CD4-positive, alpha-beta T cell treated with Interleukin-15 for 4 hours (primary cell): Measurements from ENCODE around the gene HIVEP3.

Experiments used
- DNase-seq: peaks from one replicate; pipeline ENCODE4 v3.0.0-alpha.2; 2020; ENCODE audit warnings: low spot score

The HIVEP3 gene

DNA sequence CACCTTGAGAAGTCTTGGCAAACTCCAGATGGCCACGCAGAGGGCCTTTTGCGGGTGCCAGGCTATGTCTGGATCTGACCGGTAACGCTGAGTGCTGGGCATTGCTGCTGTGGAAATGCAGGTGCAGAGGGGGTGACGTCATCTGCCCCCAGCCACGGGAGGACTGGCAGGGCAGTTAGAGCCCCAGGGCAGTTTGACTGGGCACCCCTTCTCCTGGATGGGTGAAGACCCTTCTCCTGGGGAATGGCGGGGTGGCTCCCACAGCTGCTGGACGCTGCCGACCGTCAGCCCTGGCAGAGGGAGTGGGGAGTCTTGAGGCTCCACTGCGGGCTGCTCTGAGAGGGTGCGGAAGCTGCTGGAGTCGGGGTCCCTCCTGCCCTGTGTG is 421.7 kb downstream of the HIVEP3 start:
- DNase-seq: no peak

DNA sequence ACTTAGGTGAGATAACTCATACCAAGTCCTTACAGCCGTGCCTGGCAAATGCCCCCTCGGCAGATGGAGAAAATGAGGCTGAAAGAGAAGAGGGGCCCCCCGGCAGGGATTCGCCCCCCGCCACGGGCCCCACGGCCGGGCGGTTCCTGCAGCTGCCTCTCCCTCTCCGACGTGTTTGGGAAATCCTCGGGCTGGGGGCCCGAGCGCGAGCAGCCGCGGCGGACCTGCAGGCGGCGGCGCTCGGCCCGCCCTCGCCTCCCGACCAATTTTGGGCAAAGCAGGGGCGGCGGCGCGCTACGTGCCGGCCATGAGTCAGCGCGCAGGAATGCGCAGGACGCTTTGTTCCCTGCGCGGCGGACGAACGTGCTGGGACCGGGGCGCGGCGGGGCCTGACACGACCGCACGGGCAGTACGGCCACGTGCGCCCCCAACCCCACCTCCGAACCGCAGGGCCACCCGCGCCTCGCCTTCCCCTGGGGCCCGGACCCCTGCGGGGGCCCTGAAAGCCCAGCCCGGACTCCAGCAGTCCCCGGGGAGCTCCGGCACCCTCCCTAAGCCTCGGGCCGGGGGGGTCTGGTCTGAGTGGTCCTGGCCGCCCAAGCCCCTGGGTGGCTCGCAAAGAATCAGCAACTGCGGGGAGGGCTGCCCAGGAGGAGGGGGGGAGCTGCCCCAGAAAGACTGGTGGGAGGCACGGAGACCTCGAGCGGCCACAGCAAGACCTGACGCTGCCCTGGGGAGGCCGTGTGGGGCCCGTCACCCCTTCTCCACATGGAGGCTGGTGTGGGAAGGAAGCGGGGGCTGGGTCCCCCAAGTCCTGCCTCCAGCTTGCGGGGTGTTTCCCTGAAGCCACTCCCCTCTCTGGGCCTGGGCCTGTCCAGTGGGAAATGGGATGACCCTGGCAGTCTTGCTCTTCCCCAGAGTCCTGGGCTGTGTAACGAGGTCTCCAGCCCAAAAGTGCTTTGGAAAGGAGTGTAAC is 422.4 kb downstream of the HIVEP3 start:
- no peak for DNase-seq

- no peak for DNase-seq
Measured at GRCh38 chr1:41495210-41495948, 423.3 kb downstream of the HIVEP3 start.

DNA sequence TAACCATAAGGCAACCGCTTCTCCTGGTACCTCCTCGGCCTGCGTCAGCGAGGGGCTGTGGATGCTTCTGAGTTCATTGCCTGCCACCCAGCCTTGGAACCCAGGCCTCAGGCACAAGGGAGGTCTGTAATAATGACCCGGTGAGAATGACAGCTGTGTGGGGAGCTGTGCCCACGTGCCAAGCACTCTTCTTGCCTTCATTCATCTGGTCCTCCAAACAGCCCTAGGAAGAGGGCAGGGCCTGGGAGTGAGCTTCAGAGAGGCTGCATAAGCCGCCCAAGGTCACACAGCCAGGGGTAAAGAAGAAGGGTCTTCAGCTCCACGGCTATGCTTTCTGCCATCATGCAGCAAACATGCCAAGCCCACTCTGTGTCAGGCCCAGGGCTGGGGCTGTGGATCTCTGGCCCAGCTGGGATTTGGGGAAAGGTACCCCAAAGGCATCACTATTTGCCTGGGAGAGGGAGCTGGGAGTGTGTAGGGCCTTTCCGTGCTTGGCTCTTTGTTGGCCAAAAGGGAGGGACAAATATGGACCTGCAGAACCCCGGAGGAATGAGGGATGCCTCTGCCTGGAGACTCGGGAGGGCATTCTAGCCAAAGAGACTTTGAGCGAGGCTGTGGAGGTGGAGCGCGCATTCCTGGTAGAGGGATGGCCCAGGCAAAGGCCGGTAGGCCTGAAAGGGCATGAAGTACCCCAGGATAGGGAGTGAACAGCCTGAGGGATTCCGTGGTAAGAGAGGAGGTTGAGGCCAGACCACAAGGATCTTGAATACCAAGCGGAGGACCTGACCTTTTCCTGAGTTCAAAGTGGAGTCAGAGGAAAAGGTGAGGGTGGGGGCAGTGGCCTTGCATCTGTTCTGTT is 424.1 kb downstream of the HIVEP3 start:
- DNase-seq: no peak

DNA sequence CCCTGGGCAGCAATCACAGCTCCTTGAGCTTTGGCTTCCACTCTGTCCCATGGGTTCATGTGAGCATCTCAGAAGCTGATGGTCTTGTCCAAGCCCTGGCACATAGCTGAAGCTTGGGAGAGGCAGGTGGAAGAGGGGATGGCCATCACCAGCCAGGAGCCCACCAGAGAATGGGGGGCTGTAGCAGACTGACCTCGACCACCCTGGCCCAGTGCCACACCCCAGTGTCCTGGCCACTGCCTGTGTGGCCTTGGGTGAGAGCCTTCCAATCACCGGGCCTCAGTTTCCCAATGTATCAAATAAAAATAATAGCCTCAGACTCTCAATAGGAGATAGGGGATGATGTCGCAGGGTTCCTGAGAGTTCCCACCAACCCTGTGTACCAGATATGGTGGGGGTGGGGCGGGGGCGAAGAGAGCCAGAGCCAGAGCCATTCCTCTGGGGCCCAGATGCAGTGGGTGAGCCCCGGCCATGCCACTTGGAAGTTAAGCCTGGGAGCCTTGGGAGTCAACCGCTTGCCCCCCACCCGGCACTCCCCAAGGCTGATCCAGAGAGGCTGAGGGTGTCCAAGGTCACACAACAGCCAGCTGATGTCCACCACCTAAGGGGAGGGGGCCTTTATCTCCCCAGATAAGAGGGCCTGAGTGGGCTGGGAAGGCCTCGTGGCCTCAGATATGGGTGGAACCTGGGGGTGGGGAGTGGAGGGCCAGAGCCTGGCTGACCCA is 424.9 kb downstream of the HIVEP3 start:
- no peak for DNase-seq

DNA sequence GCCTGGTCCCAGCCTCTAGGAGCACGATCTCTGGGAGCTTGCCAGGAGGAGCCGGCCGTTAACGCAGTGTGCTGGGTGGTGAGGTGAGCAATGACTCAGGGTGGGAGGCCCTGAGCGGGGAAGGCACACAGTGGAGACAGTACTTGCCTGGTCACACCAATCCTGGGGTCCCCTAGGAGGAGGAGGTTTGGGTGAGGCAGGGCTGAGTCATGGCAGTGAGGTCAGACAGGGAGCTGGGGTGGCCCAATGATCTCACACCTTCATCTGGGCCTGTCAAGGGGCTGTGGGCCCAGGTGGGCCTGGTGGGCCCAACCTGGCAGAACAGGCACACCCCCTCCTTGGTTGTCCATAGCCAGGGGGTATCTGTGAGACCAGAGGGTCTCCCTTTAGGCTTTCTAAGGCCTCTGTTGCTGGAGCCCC is 425.6 kb downstream of the HIVEP3 start:
- DNase-seq: no peak

DNA sequence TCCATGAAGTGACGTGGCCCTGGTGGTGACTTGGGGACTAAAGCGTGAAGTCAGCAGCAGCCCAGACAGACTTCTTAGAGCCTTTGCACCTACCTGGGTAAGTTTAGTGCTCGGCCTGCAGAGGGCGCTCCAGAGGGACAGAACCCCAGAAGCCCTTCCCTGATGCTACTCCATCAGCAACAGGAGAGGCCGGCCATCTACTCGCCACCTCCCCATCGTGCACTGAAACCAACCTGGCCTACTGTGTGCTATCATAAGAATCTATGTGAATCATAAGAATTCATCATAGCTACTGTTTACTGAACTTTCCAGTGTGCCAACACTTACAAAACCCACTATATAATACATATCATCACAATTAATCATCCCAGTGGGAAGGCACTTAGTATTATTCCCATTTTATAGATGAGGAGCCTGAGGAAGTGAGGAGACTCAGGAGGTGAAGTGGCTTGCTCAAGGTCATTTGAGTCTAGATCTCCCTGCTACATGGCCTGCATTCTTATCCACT is 426.3 kb downstream of the HIVEP3 start:
- DNase-seq: peak; percentile 10

DNA sequence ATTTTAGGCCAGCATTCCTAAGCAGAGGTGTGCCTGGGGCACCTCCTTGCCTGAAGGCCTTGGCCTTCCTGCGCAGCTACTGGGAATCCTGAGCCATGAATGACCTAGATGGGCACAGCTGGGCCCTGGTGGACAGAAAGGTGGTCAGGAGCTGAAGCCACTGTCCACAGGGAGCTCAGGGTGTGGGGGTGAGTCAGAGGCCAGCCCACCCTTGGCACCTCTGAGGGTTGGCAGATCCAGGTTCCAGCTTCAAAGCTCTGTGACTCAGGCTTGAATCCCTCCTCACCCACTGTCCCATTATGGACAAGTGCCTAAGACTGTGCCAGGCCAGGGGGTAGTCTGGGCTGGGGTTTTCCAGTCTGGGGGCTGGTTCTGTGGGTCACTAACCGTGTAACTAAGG is 427.8 kb downstream of the HIVEP3 start:
- no peak for DNase-seq

GRCh38 chr1:41489561-41489960 is 429.2 kb downstream of the HIVEP3 start:
- DNase-seq: no peak

- DNase-seq: no peak
Measured at GRCh38 chr1:41488040-41488951, 430.4 kb downstream of the HIVEP3 start.

DNA sequence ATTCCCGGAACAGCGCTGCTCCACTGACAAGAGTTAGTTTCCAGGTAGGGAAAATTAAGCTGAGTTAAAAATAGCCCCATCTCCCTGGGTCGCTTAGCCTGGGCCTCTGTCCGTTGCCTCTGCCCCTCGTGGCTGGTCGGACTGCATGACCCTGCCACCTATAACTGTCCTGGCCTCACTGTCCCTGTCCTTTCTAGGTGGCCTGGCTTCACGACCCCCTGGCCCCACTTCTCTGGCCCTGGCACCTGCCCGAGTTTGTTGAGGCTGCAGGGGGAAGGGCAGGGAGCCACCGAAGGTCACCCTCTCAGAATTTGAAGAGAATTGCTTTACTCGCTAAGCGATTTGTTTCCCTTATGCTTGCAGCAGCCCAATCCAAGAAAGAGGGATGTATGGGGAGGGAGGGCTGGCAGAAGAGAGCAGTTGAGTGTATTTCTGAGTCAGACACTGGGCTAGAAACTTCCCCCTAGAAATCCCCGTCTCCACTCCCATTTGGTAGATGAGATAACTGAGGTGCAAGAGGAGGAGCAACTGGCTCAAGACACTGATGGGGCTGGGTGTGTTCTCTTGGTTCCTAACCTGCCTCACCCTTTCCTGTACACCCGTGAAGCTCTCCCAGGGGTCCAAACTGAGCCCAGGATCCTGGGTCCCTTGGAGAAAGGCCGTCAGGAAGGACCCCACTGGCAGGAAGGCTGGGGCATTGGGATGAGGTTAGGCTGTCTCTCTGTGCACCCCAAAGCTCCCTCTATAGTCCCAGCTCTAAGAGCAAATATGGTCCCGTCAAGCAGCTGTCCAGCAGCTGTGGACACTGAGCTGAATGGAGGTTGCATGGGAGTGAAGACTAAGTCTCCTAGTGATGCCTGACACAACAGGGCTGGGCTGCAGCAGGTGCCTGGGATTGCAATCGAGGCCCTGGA is 431.3 kb downstream of the HIVEP3 start:
- DNase-seq: no peak

GRCh38 chr1:41486371-41487125 is 432.2 kb downstream of the HIVEP3 start:
- DNase-seq: no peak

GRCh38 chr1:41486053-41486370 is 432.7 kb downstream of the HIVEP3 start:
- no peak for DNase-seq

GRCh38 chr1:41485605-41486004 is 433.1 kb downstream of the HIVEP3 start:
- no peak for DNase-seq

GRCh38 chr1:41484402-41485241 is 434.1 kb downstream of the HIVEP3 start, which contains the start of gene EDN2:
TSS of gene EDN2 (minus strand) at chr1:41484683. CDS start at chr1:41484601, 82 bp downstream.
- DNase-seq: no peak

DNA sequence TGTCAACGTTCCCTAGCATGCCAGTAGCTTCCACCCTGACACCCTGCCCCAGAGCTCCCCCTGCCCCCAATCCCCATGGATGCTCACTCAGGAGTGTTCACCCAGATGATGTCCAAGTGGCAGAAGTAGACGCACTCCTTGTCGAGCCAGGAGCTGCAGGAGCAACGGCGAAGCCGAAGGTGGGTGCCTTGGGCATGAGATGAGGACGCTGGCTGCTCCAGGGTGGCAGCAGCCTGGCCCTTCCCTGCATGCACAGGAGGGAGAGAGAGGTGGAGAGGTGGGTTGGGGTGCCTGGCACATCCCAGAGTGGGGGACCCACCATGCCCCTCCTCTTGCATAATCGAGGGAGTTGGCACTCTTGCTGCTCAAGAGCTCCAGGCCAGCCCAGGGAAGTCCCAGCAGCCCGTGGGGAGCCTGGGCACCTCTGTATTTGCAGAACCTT is 434.7 kb downstream of the HIVEP3 start:
- no peak for DNase-seq
